HCT116 (cell line): ENCODE data around the gene TADA3. TPM values are rescaled to one million over a fixed set of nuclear protein-coding genes. Genes with fewer than 3 reads are reported as not detected.

ENCODE experiments used
- ATAC-seq: fragments of 200-7000 bp; cut with Tn5 transposase; 2 replicates; pipeline ENCODE4 v1.9.1; 2020; ENCODE audit warnings: mild to moderate bottlenecking, moderate library complexity
- BruUV-seq: library from RNA; stranded (reverse); fragments of 400-500 nt; replicated peaks from 2 replicates; lab custom pipeline; 2021; lab: Mats Ljungman, UMichigan
- CTCF ChIA-PET: fragments of 300-600 bp; sonication (Branson Sonifier 250); formaldehyde crosslinking; loops from one replicate; lab custom pipeline; 2021; ENCODE audit warnings: antibody characterized with exemption; lab: Charles Lee
- POLR2A ChIA-PET: fragments of 300-600, 350-600 bp; sonication (Branson Sonifier 250); formaldehyde crosslinking; loops from one replicate; lab custom pipeline; 2021; ENCODE audit warnings: antibody characterized with exemption; lab: Charles Lee
- RAD21 ChIA-PET, 2 experiments: fragments of 300-600 bp; sonication (Branson Sonifier 250); formaldehyde crosslinking; loops; one replicate each; lab custom pipeline; 2023; ENCODE audit warnings: low total read pairs in 2 of 2; ENCODE audit not compliant: uncharacterized antibody in 2 of 2, unreplicated experiment in 2 of 2, low non-redundant PET in 1 of 2; lab: Charles Lee
- DNase-seq: peaks from one replicate; pipeline ENCODE4 v3.0.0-alpha.2; 2010; ENCODE audit warnings: low read depth, low spot score
- H2AFZ ChIP-seq: fragments of 200-600 bp; shearing (Covaris generic), sonication (generic); 2 replicates; pipeline ENCODE4 v1.6.1; 2017; ENCODE audit warnings: low read depth, mixed run types, mixed read lengths, antibody characterized with exemption, low read length; ENCODE audit not compliant: poor library complexity, severe bottlenecking
- H3K27ac ChIP-seq: 2 replicates; pipeline ENCODE4 v1.5.1; 2012; ENCODE audit warnings: low read depth, low read length
- H3K27me3 ChIP-seq: fragments of 200-600 bp; sonication (generic); 2 replicates; pipeline ENCODE4 v1.6.1; 2016; ENCODE audit warnings: mixed run types, low read length, mixed read lengths; ENCODE audit not compliant: insufficient read depth
- H3K36me3 ChIP-seq, 2 experiments: fragments of 200-500 bp in 1 of 2; fragments of 200-600 bp in 1 of 2; sonication (Bioruptor generic) in 1 of 2; sonication (generic) in 1 of 2; 2 replicates each; pipeline versions ENCODE4 v1.5.1 to v1.6.1; 2014 to 2016; ENCODE audit warnings: low read length in 2 of 2, inconsistent platforms in 1 of 2, mixed read lengths in 1 of 2, mixed run types in 1 of 2; ENCODE audit not compliant: insufficient read depth in 2 of 2, control insufficient read depth in 1 of 2
- H3K4me1 ChIP-seq, 2 experiments: fragments of 200-600 bp in 1 of 2; sonication (generic) in 1 of 2; 2 replicates each; pipeline versions ENCODE4 v1.5.1 to v1.6.1; 2012 to 2017; ENCODE audit warnings: low read length in 2 of 2, inconsistent platforms in 1 of 2, mild to moderate bottlenecking in 1 of 2, mixed read lengths in 1 of 2, mixed run types in 1 of 2, moderate library complexity in 1 of 2; ENCODE audit not compliant: insufficient read depth in 2 of 2, control insufficient read depth in 1 of 2
- H3K4me2 ChIP-seq: fragments of 200-600 bp; sonication (generic); 2 replicates; pipeline ENCODE4 v1.6.1; 2017; ENCODE audit warnings: mixed run types, low read length, mixed read lengths
- H3K4me3 ChIP-seq, 2 experiments: fragments of 200-600 bp in 1 of 2; sonication (generic) in 1 of 2; replicated peaks in 1 of 2; 2 replicates each; pipeline ENCODE4 v1.5.1; 2011 to 2016; ENCODE audit warnings: low read length in 2 of 2, control low read depth in 1 of 2, low read depth in 1 of 2, mild to moderate bottlenecking in 1 of 2, mixed read lengths in 1 of 2, mixed run types in 1 of 2
- H3K79me2 ChIP-seq: fragments of 200-600 bp; sonication (generic); 2 replicates; pipeline ENCODE4 v1.6.1; 2017; ENCODE audit warnings: mild to moderate bottlenecking, mixed run types, low read length, moderate library complexity, mixed read lengths; ENCODE audit not compliant: insufficient read depth
- H3K9ac ChIP-seq: fragments of 200-600 bp; sonication (generic); 2 replicates; pipeline ENCODE4 v1.6.1; 2016; ENCODE audit warnings: low read length, mixed read lengths
- H3K9me2 ChIP-seq: fragments of 200-600 bp; sonication (generic), shearing (Covaris generic); 2 replicates; pipeline ENCODE4 v1.6.1; 2017; ENCODE audit warnings: mixed run types, mild to moderate bottlenecking, moderate library complexity; ENCODE audit not compliant: insufficient read depth
- H3K9me3 ChIP-seq, 2 experiments: fragments of 200-500 bp in 1 of 2; fragments of 200-600 bp in 1 of 2; sonication (Bioruptor generic) in 1 of 2; sonication (generic) in 1 of 2; 2 replicates each; pipeline ENCODE4 v1.6.1; 2014 to 2017; ENCODE audit warnings: low read length in 2 of 2, mixed read lengths in 2 of 2, inconsistent platforms in 1 of 2, low read depth in 1 of 2, mild to moderate bottlenecking in 1 of 2, mixed run types in 1 of 2, moderate library complexity in 1 of 2; ENCODE audit not compliant: control insufficient read depth in 1 of 2, insufficient read depth in 1 of 2
- H4K20me1 ChIP-seq: fragments of 200-600 bp; sonication (generic), shearing (Covaris generic); 2 replicates; pipeline ENCODE4 v1.6.1; 2017; ENCODE audit warnings: mixed run types, mild to moderate bottlenecking, moderate library complexity; ENCODE audit not compliant: insufficient read depth
- CBX3 ChIP-seq: IDR thresholded peaks from 2 replicates; pipeline ENCODE4 v1.6.1; 2012; ENCODE audit warnings: low read depth
- CEBPB ChIP-seq: IDR thresholded peaks from 2 replicates; pipeline ENCODE4 v1.6.1; 2012; ENCODE audit warnings: low read depth
- ELF1 ChIP-seq: IDR thresholded peaks from 2 replicates; pipeline ENCODE4 v1.6.1; 2012; ENCODE audit warnings: low read depth, borderline replicate concordance
- EZH2 ChIP-seq: fragments of 200-600 bp; sonication (generic); IDR thresholded peaks from 2 replicates; pipeline ENCODE4 v1.6.1; 2017; ENCODE audit warnings: antibody characterized with exemption, mixed run types
- EZH2phosphoT487 ChIP-seq: fragments of 200-600 bp; IDR thresholded peaks from 2 replicates; pipeline ENCODE4 v1.6.1; 2018; ENCODE audit warnings: antibody characterized with exemption, borderline replicate concordance
- FOSL1 ChIP-seq: IDR thresholded peaks from 2 replicates; pipeline ENCODE4 v1.6.1; 2012; ENCODE audit warnings: low read depth
- RAD21 ChIP-seq: IDR thresholded peaks from 2 replicates; pipeline ENCODE4 v1.6.1; 2012; ENCODE audit warnings: low read depth, mild to moderate bottlenecking
- SIN3A ChIP-seq: IDR thresholded peaks from 2 replicates; pipeline ENCODE4 v1.6.1; 2012; ENCODE audit warnings: low read depth
- SP1 ChIP-seq: IDR thresholded peaks from 2 replicates; pipeline ENCODE4 v1.6.1; 2012; ENCODE audit warnings: low read depth
- SRF ChIP-seq: IDR thresholded peaks from 2 replicates; pipeline ENCODE4 v1.6.1; 2012; ENCODE audit warnings: low read depth
- TCF7L2 ChIP-seq: IDR thresholded peaks from 2 replicates; pipeline ENCODE4 v1.7.0; 2011; ENCODE audit warnings: borderline replicate concordance, inconsistent platforms; ENCODE audit not compliant: insufficient read depth, insufficient read length; ENCODE audit errors: extremely low read depth
- YY1 ChIP-seq: IDR thresholded peaks from 2 replicates; pipeline ENCODE4 v1.6.1; 2011; ENCODE audit warnings: low read length, low read depth, moderate library complexity, mild to moderate bottlenecking; ENCODE audit not compliant: insufficient replicate concordance; ENCODE audit errors: extremely low read depth
- ZFX ChIP-seq: fragments of 450-650 bp; IDR thresholded peaks from 2 replicates; pipeline ENCODE4 v1.6.1; 2017
- ZNF274 ChIP-seq: fragments of 200-500 bp; sonication (Bioruptor generic); IDR thresholded peaks from 2 replicates; pipeline ENCODE4 v1.6.1; 2014; ENCODE audit warnings: mild to moderate bottlenecking, low read depth, low read length, inconsistent platforms
- intact Hi-C: fragments of 100-400 bp; cut with micrococcal nuclease; formaldehyde crosslinking; loops from 2 replicates; pipeline ENCODE4 v1.10.0; 2022
- total RNA-seq: library from RNA; stranded (reverse); gene quantifications from one replicate; pipeline ENCODE4 v1.2.1, GENCODE V29; 2021; ENCODE audit not compliant: unreplicated experiment
- TF ChIP-seq, protein P1 (sequence below): IDR thresholded peaks from 2 replicates; pipeline ENCODE4 v1.6.1; 2011; ENCODE audit warnings: mild to moderate bottlenecking, low read length, moderate library complexity; ENCODE audit not compliant: insufficient replicate concordance; ENCODE audit errors: extremely low read depth
- TF ChIP-seq, protein P2 (sequence below): IDR thresholded peaks from 2 replicates; pipeline ENCODE4 v1.6.1; 2012; ENCODE audit warnings: low read depth
- TF ChIP-seq, protein P3 (sequence below), 3 experiments: fragments of 200-600 bp in 1 of 3; sonication (generic) in 1 of 3; IDR thresholded peaks in 2 of 3; conservative IDR thresholded peaks in 1 of 3; 2 replicates each; pipeline ENCODE4 v1.5.1; 2012 to 2017; ENCODE audit warnings: low read depth in 2 of 3, low read length in 2 of 3, antibody characterized with exemption in 1 of 3, borderline replicate concordance in 1 of 3, control low read depth in 1 of 3, mild to moderate bottlenecking in 1 of 3, mixed read lengths in 1 of 3, mixed run types in 1 of 3, moderate library complexity in 1 of 3; ENCODE audit not compliant: insufficient read depth in 1 of 3
- TF ChIP-seq, protein P4 (sequence below): IDR thresholded peaks from 2 replicates; pipeline ENCODE4 v1.6.1; 2012
- TF ChIP-seq, protein P5 (sequence below): IDR thresholded peaks from 2 replicates; pipeline ENCODE4 v1.6.1; 2012

Gene TADA3
- total RNA-seq, 1 experiment from 2014 or later = 72.0 TPM

DNA sequence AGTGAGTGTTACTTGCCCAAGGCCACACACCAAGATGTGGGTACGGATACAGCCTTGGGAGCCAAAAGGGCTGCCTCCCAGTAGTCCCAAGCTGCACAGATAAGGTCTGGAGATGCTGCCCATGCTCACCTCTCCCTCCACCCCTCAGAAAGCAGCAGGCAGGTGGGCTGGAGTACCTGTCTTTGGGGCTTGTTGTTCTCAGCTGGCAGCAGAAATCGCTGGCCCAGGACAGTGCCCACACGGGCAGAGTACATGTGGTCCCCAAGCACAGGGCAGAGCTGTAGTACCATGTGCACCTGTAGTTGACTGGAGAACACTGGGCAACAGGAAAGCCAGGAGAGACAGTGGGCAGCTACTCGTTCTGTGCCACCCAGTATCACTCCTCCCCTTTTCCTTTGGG lies 46.6 kb upstream of the TADA3 start:
- peaks cover 0 to 10% of the 10 kb centered on the region in 2 experiments; a peak in 1 of 4 replicates for H3K4me1 ChIP-seq
- no peak overlapping the region for H2AFZ ChIP-seq
- ChIA-PET POLR2A (no interaction called here), CTCF (no interaction called here), RAD21 (no interaction called here)
- H3K9me3 ChIP-seq = no peaks in the 10 kb centered on the region
- ATAC-seq (no peak), DNase-seq (no peak)
- H3K9me2 ChIP-seq = no peaks in the 10 kb centered on the region
- H3K4me3 ChIP-seq = no peak overlapping the region
- H3K27me3 ChIP-seq = no peaks in the 10 kb centered on the region
- peaks cover 13 to 25% of the 10 kb centered on the region in 2 experiments; a peak in 3 of 4 replicates for H3K36me3 ChIP-seq
- intact Hi-C loops = no loop called here
- H3K79me2 ChIP-seq = peaks cover 7% of the 10 kb centered on the region; the same call in 1 of the 2 replicates
- no peak overlapping the region for H3K4me2 ChIP-seq
- H4K20me1 ChIP-seq = no peaks in the 10 kb centered on the region
- BruUV-seq = no TSS peak
- TF ChIP-seq, protein P1, sequence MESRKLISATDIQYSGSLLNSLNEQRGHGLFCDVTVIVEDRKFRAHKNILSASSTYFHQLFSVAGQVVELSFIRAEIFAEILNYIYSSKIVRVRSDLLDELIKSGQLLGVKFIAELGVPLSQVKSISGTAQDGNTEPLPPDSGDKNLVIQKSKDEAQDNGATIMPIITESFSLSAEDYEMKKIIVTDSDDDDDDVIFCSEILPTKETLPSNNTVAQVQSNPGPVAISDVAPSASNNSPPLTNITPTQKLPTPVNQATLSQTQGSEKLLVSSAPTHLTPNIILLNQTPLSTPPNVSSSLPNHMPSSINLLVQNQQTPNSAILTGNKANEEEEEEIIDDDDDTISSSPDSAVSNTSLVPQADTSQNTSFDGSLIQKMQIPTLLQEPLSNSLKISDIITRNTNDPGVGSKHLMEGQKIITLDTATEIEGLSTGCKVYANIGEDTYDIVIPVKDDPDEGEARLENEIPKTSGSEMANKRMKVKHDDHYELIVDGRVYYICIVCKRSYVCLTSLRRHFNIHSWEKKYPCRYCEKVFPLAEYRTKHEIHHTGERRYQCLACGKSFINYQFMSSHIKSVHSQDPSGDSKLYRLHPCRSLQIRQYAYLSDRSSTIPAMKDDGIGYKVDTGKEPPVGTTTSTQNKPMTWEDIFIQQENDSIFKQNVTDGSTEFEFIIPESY = no peak
- TF ChIP-seq SIN3A (no peak), ZFX (no peak), YY1 (no peak), ELF1 (no peak), RAD21 (no peak), SRF (no peak), EZH2phosphoT487 (no peak), TCF7L2 (no peak), CEBPB (no peak), CBX3 (no peak), SP1 (no peak), ZNF274 (no peak), FOSL1 (no peak), EZH2 (no peak)
- TF ChIP-seq, protein P2, sequence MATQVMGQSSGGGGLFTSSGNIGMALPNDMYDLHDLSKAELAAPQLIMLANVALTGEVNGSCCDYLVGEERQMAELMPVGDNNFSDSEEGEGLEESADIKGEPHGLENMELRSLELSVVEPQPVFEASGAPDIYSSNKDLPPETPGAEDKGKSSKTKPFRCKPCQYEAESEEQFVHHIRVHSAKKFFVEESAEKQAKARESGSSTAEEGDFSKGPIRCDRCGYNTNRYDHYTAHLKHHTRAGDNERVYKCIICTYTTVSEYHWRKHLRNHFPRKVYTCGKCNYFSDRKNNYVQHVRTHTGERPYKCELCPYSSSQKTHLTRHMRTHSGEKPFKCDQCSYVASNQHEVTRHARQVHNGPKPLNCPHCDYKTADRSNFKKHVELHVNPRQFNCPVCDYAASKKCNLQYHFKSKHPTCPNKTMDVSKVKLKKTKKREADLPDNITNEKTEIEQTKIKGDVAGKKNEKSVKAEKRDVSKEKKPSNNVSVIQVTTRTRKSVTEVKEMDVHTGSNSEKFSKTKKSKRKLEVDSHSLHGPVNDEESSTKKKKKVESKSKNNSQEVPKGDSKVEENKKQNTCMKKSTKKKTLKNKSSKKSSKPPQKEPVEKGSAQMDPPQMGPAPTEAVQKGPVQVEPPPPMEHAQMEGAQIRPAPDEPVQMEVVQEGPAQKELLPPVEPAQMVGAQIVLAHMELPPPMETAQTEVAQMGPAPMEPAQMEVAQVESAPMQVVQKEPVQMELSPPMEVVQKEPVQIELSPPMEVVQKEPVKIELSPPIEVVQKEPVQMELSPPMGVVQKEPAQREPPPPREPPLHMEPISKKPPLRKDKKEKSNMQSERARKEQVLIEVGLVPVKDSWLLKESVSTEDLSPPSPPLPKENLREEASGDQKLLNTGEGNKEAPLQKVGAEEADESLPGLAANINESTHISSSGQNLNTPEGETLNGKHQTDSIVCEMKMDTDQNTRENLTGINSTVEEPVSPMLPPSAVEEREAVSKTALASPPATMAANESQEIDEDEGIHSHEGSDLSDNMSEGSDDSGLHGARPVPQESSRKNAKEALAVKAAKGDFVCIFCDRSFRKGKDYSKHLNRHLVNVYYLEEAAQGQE = no peak
- TF ChIP-seq, protein P3, sequence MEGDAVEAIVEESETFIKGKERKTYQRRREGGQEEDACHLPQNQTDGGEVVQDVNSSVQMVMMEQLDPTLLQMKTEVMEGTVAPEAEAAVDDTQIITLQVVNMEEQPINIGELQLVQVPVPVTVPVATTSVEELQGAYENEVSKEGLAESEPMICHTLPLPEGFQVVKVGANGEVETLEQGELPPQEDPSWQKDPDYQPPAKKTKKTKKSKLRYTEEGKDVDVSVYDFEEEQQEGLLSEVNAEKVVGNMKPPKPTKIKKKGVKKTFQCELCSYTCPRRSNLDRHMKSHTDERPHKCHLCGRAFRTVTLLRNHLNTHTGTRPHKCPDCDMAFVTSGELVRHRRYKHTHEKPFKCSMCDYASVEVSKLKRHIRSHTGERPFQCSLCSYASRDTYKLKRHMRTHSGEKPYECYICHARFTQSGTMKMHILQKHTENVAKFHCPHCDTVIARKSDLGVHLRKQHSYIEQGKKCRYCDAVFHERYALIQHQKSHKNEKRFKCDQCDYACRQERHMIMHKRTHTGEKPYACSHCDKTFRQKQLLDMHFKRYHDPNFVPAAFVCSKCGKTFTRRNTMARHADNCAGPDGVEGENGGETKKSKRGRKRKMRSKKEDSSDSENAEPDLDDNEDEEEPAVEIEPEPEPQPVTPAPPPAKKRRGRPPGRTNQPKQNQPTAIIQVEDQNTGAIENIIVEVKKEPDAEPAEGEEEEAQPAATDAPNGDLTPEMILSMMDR (IDR thresholded peaks at IDR 0.05 in 2 of 3, conservative IDR thresholded peaks at IDR 0.05 in 1 of 3; ENCODE audit: borderline replicate concordance in 1 of 3, insufficient read depth in 1 of 3, low read depth in 2 of 3, low read length in 2 of 3) = no peak
- TF ChIP-seq, protein P4, sequence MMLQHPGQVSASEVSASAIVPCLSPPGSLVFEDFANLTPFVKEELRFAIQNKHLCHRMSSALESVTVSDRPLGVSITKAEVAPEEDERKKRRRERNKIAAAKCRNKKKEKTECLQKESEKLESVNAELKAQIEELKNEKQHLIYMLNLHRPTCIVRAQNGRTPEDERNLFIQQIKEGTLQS = no peak
- TF ChIP-seq, protein P5, sequence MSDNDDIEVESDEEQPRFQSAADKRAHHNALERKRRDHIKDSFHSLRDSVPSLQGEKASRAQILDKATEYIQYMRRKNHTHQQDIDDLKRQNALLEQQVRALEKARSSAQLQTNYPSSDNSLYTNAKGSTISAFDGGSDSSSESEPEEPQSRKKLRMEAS = no peak
- H3K9ac ChIP-seq = no peak overlapping the region
- H3K27ac ChIP-seq = no peak overlapping the region
